SU-DHL-6 (cell line): Measurements from ENCODE around the gene GOLGA1.
"Not testable (repeated sequence)": the region's sequence is repeated elsewhere in the genome, so short reads cannot be mapped to it uniquely, and the experiment has no call there.

Experiments used
- H2AFZ ChIP-seq: fragments of 200-600 bp; sonication (generic); 2 replicates; pipeline ENCODE4 v1.6.1; 2014; ENCODE audit warnings: low read depth, mild to moderate bottlenecking, moderate library complexity, mixed read lengths, antibody characterized with exemption, low read length; ENCODE audit not compliant: severe bottlenecking
- H3F3A ChIP-seq: fragments of 200-600 bp; shearing (Covaris generic); 2 replicates; pipeline ENCODE4 v1.6.0; 2016; ENCODE audit warnings: antibody characterized with exemption, mild to moderate bottlenecking; ENCODE audit not compliant: insufficient read depth
- H3K27ac ChIP-seq: fragments of 200-600 bp; sonication (generic); 2 replicates; pipeline ENCODE4 v1.5.1; 2016; ENCODE audit warnings: low read depth, mild to moderate bottlenecking, low read length, moderate library complexity, mixed read lengths
- H3K27me3 ChIP-seq: fragments of 200-600 bp; sonication (generic), shearing (Covaris generic); 2 replicates; pipeline ENCODE4 v1.6.0; 2014; ENCODE audit warnings: mild to moderate bottlenecking, low read length
- H3K36me3 ChIP-seq: fragments of 200-600 bp; sonication (generic); 2 replicates; pipeline ENCODE4 v1.6.1; 2014; ENCODE audit warnings: mild to moderate bottlenecking, low read length, mixed read lengths
- H3K4me2 ChIP-seq: fragments of 300-600, 200-600 bp; shearing (Covaris generic), sonication (generic); 2 replicates; pipeline ENCODE4 v1.6.0; 2014; ENCODE audit warnings: low read length, low read depth, mild to moderate bottlenecking; ENCODE audit not compliant: poor library complexity, severe bottlenecking
- H3K4me3 ChIP-seq: fragments of 200-600 bp; sonication (generic); 2 replicates; pipeline ENCODE4 v1.5.1; 2014; ENCODE audit warnings: antibody characterized with exemption, low read length, mild to moderate bottlenecking, mixed read lengths; ENCODE audit not compliant: insufficient read depth, poor library complexity, severe bottlenecking
- H3K79me2 ChIP-seq: fragments of 200-600 bp; sonication (generic); 2 replicates; pipeline ENCODE4 v1.6.1; 2014; ENCODE audit warnings: mild to moderate bottlenecking, low read length, moderate library complexity; ENCODE audit not compliant: insufficient read depth
- H3K9ac ChIP-seq: fragments of 200-600 bp; sonication (generic); 2 replicates; pipeline ENCODE4 v1.7.0; 2014; ENCODE audit warnings: mild to moderate bottlenecking, low read length
- H3K9me2 ChIP-seq: fragments of 200-600 bp; sonication (generic); replicated peaks from 2 replicates; pipeline ENCODE4 v1.6.1; 2014; ENCODE audit warnings: low read length; ENCODE audit not compliant: insufficient read depth
- H3K9me3 ChIP-seq: fragments of 200-600 bp; sonication (generic); 2 replicates; pipeline ENCODE4 v1.6.1; 2014; ENCODE audit warnings: low read length, mixed read lengths; ENCODE audit not compliant: insufficient read depth
- H4K20me1 ChIP-seq: fragments of 200-600 bp; sonication (generic); 2 replicates; pipeline ENCODE4 v1.6.1; 2014; ENCODE audit warnings: low read depth, mild to moderate bottlenecking, antibody characterized with exemption, low read length, moderate library complexity, mixed read lengths
- CTCF ChIP-seq: fragments of 200-600 bp; sonication (generic); IDR thresholded peaks from one replicate; pipeline ENCODE4 v1.5.1; 2017; ENCODE audit warnings: antibody characterized with exemption, mild to moderate bottlenecking, low read length, moderate library complexity; ENCODE audit not compliant: insufficient read depth, poor library complexity, severe bottlenecking
- EZH2phosphoT487 ChIP-seq: fragments of 200-600 bp; sonication (generic), shearing (Covaris generic); conservative IDR thresholded peaks from 2 replicates; pipeline ENCODE4 v1.6.1; 2018; ENCODE audit warnings: mild to moderate bottlenecking, antibody characterized with exemption, low read length, moderate library complexity, mixed read lengths

GOLGA1 gene

GRCh38 chr9:124969401-124969800, 28.5 kb upstream of the GOLGA1 start:
- no peak overlapping the region for H3K9ac ChIP-seq
- no peaks in the 10 kb centered on the region for H4K20me1 ChIP-seq
- no peaks in the 10 kb centered on the region for H3K9me3 ChIP-seq
- TF ChIP-seq CTCF (no peak), EZH2phosphoT487 (no peak)
- H3F3A ChIP-seq: no peaks in the 10 kb centered on the region; the same call in 1 of the 2 replicates
- no peak overlapping the region for H3K4me2 ChIP-seq
- no peaks in the 10 kb centered on the region for H3K9me2 ChIP-seq
- no peaks in the 10 kb centered on the region for H3K27me3 ChIP-seq
- H3K79me2 ChIP-seq: no peaks in the 10 kb centered on the region
- no peak overlapping the region for H2AFZ ChIP-seq
- no peak overlapping the region for H3K4me3 ChIP-seq
- H3K27ac ChIP-seq: no peak overlapping the region
- peaks cover 5% of the 10 kb centered on the region; the same call in 1 of the 2 replicates for H3K36me3 ChIP-seq

- TF ChIP-seq CTCF: no peak
- no peak for TF ChIP-seq EZH2phosphoT487
- no peaks in the 10 kb centered on the region; the same call in 1 of the 2 replicates for H3F3A ChIP-seq
- no peaks in the 10 kb centered on the region for H3K9me2 ChIP-seq
- no peaks in the 10 kb centered on the region for H4K20me1 ChIP-seq
- H3K36me3 ChIP-seq: peaks cover 5% of the 10 kb centered on the region; the same call in 1 of the 2 replicates
- no peaks in the 10 kb centered on the region for H3K79me2 ChIP-seq
- H3K4me2 ChIP-seq: no peak overlapping the region
- no peak overlapping the region for H2AFZ ChIP-seq
- H3K27me3 ChIP-seq: no peaks in the 10 kb centered on the region
- H3K9ac ChIP-seq: no peak overlapping the region
- no peak overlapping the region for H3K27ac ChIP-seq
- H3K9me3 ChIP-seq: no peaks in the 10 kb centered on the region
- H3K4me3 ChIP-seq: no peak overlapping the region
These were observed 27.4 kb upstream of the GOLGA1 start for GRCh38 chr9:124968238-124968637.

DNA sequence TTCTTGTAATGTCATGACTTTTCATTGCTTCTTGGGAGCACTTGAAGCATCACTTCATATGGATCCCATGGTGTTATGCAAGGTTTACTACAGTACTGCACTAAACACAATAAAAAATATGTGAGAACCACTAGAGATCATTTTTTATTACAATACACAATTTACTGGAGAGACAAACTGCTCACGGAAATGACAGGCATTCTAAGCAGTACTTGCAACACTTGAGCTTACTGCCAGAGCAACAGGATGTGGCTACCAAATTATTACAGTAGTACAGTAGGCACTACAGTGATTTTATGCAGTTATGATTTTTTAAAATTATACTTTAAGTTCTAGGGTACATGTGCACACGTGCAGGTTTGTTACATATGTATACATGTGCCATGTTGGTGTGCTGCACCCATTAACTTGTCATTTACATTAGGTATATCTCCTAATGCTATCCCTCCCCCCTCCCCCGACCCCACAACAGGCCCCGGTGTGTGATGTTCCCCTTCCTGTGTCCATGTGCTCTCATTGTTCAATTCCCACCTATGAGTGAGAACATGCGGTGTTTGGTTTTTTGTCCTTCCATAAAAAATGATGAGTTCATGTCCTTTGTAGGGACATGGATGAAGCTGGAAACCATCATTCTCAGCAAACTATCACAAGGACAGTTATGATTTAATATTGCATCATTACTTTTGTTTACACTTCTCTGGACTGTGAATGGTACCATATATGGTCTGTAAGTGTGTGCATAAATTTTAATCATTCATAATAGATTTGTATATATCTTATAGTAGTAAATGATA, 25.1 kb upstream of the GOLGA1 start:
- not testable (repeated sequence) for H3K36me3 ChIP-seq, H4K20me1 ChIP-seq, H3K9me3 ChIP-seq, H3K9me2 ChIP-seq, H3K4me3 ChIP-seq, H3K27me3 ChIP-seq, H3K79me2 ChIP-seq, H2AFZ ChIP-seq, H3K4me2 ChIP-seq, H3K27ac ChIP-seq, H3F3A ChIP-seq, H3K9ac ChIP-seq

- H3F3A ChIP-seq: no peaks in the 10 kb centered on the region; the same call in 1 of the 2 replicates
- H3K4me3 ChIP-seq: no peak overlapping the region
- H3K27me3 ChIP-seq: no peaks in the 10 kb centered on the region
- no peak overlapping the region for H3K4me2 ChIP-seq
- no peak overlapping the region for H2AFZ ChIP-seq
- H3K9ac ChIP-seq: no peak overlapping the region
- H4K20me1 ChIP-seq: no peaks in the 10 kb centered on the region
- H3K27ac ChIP-seq: no peak overlapping the region
- no peaks in the 10 kb centered on the region for H3K36me3 ChIP-seq
- H3K9me3 ChIP-seq: no peaks in the 10 kb centered on the region
- no peaks in the 10 kb centered on the region for H3K9me2 ChIP-seq
- TF ChIP-seq EZH2phosphoT487 (no peak), CTCF (no peak)
- H3K79me2 ChIP-seq: no peaks in the 10 kb centered on the region
These were observed 23.7 kb upstream of the GOLGA1 start for GRCh38 chr9:124964604-124965003.
